NCI-H2029 treated with DMSO at 0.1 percent for 48 hours (cell line): ENCODE measurements around the gene PRX.

ENCODE experiments used
- DNase-seq: peaks from one replicate; lab custom pipeline; 2025; lab: John Stamatoyannopoulos, UW

PRX gene

GRCh38 chr19:40366697-40367561, 46.2 kb downstream of the PRX start:
- DNase-seq, result no peak

DNA sequence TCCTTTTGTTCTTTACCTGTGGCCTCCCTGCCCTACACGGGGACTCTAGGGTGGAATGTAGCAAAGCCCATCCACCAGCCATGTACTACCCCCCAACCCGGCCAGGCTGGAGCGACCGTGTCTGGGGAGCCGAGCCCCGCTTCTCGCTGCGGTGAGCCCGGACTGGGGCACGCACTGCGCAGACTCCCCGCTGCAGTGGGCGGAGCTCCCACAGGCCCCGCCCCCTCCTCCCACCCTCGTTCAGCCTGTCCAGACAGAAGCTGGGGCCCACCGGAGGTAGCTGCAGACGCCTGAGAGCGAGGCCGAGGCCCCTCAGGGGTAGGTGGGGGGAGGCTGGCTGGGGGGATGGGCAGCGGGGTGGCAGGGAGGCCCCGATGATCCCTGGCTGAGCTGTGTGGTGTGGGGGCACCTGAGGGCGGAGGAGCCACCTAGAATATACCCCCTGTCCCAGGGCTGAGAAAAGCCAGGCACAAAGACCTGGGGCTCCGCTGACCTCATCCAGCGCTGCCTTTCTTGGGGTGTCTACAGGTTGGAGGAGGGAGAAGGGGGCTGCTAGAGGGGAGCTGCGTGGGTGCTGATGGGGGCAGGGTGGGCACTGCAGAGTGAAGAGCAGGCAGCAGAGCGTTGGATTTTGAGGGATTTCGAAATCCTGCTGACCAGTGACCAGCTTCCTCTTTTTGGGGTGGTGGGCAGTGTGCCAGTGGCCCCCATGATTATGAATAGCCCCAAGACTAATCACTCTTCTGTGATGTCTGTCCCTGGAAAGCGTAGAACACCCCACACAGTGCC, 47.4 kb downstream of the PRX start:
- peak; percentile 1 for DNase-seq

GRCh38 chr19:40365010-40365409, 48.2 kb downstream of the PRX start:
- no peak for DNase-seq

DNA sequence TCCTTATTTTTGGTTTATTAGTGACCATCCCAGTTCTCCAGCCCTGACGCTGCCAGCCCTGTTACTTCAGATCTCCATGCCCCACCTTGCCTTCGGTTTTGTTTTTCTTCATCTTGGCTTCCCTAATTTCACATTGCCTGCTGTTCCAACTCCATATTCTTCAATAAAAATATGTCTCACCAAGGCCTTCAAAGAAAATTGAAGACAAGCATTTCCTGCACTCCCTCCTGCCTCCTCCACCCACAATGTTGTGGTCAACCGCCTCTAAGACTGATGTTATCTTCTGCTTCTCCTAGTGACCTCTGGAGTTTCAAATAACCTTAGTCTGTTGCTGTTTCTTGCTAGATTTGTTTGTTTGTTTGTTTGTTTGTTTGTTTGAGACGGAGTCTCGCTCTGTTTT, 50.1 kb downstream of the PRX start:
- DNase-seq, result no peak

DNA sequence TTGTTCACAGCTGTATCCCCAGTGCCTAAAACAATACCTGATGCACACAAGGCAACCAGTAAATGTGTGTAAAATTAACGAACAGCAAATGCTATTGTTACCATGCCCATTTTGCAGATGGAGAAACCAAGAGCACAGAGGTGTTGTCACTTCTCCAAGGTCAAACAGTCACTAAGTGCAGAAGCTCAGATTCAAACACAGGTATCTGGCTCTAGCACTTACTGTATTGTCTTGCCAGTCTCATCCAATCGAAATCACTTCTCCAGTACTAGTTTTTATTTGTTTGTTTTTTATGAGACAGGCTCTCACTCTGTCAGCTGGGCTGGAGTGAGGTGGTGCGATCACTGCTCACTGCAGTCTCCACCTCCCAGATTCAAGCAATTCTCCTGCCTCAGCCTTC, 51.0 kb downstream of the PRX start:
- no peak for DNase-seq

- no peak for DNase-seq
These were observed 52.4 kb downstream of the PRX start for GRCh38 chr19:40360708-40361241.

- DNase-seq, result no peak
These were observed 53.0 kb downstream of the PRX start for GRCh38 chr19:40360020-40360707.

DNA sequence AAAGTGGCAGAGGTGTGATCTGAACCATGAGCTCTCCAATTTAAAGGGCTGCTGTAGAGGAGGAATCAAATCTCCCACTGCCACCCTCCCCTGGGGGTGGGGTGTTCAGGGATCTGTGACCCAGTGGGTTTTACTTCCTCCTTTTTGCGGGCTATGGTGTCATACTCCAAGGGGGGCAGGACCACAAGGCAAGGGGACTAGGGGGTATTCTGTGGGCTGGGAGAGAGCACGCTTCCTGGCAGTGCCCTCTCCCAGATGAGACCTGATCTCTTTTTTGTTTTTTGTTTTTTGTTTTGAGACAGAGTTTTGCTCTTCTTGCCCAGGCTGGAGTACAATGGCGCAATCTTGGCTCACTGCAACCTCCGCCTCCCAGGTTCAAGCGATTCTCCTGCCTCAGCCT, 54.4 kb downstream of the PRX start:
- no peak for DNase-seq

DNA sequence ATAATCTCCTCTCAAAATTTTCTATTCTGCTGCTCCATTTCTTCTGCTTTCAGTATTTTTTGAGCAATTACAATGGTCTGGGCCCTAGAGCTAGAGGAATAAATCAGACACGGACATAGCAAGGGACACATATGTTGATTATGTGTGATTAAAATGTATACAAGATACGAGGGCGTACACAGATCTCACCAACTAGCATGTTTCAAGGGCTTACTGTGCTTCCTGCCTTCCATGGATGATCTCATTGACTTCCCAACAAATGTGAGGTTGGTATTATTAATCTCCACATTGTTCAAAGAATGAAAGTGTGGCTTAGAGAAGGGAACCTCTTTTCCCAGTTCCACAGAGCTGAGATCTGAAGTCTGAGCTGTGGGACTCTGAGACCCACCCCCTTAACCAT, 55.5 kb downstream of the PRX start:
- DNase-seq, result no peak

GRCh38 chr19:40356681-40357595, 56.2 kb downstream of the PRX start:
- DNase-seq, result no peak

DNA sequence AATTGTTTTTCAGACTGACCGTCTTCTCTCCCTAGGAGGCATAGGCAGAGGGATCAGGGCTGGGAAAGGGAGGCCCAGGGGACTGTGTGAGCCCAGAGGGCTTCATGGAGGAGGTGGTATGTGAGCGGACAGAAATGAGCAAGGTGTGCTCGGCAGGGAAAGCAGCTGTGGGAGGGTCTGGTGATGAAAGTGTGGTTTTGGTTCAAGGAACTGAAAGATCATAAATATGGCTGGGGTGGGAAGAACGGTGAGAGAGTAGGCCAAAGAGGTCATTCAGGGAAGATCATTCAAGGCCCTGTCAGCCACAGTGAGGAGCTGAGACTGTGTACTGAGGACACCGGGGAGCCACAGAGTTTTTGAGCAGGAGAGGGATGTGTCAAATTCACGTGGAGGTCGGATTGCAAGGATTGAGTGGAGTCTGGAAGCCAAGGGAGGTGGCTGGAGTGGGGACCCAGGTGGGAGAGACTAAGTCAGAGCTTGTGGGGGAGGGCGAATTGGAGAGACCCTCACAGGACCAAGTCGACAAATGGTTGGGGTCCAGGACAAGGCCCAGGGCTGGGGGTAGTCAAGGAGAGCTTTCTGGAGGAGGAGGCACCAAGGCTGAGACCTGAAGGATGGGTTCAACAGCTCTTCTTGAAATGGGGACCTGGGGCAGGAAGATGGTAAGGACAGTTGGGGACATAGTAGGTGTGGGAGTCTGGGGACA, 57.0 kb downstream of the PRX start:
- DNase-seq, result no peak

DNA sequence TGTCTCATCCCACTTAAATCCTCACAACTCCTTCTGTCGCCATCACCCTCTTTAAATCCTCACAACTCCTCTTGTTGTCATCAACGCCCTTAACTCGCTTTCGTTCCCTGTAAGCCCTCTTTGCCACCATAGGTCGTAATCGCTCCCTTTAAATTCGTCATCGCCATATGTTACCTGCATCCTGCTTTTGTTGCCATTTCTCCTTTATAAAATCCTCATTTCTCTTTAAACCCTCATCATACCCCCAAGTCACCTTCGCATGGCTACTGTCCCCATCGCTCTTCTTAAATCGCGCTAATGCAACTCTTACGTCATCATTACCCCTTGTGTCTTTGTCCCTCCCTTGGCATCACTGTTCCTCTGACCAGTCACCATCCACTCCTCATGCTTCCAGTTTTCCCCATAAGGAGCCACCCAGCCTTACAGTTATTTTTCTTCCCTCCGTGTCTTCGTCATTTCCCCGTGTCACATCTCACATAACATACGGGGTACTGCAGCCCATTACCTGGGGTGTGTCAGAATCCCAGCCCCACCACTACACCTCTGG, 64.1 kb downstream of the PRX start:
- peak; percentile 23 for DNase-seq

DNA sequence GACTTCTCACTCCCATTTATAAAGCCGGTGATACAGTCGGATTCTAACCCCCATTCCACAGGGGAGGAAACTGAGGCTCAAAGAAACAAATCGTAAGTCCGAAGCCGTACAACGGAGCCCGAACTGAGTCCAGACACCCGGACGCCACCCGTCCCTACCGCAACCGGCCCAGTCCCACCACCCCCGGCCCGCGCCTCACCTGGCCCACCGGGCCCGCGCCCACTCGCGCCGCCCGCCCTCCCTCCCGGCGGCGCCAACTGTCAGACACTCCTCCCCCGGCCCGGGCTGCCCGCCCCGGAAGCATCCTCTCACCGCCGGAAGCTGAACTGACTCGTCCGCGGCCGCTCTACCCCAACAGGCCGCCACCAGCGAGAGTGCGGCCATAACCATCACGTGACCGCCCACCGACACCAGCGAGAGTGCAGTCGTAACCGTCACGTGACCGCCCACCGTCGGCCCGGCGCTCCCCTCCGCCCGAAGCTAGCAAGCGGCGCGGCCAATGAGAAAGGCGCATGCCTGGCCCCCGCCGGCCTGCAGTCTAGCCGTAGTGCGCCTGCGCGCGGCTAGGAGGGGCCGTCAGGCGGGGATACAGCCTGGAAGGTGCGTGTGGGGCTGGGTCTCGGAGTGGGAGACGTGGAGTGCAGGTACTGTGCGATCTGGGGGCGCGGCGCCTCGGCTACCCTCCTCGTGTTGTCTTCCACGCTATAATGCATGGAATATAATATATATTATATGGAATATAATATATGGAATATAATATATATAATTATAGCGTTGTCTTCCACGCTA, 64.9 kb downstream of the PRX start, which contains the start of the genes C19orf47 and PLD3:
Gene C19orf47, minus strand, starts transcription at position 273 of the 789 bp plus-strand sequence. CDS start 6,540 bp downstream, outside the sequence.
Gene PLD3, plus strand, starts transcription at position 571 of the 789 bp plus-strand sequence. CDS start 17,789 bp downstream, outside the sequence.
- peak; percentile 94 for DNase-seq

GRCh38 chr19:40344422-40344821, 68.8 kb downstream of the PRX start:
- no peak for DNase-seq
